ENCODE measurements around the gene MOGAT2.
A peak's percentile ranks its signal among the peaks of the same experiment; 100 is the strongest.

Gene MOGAT2

DNA sequence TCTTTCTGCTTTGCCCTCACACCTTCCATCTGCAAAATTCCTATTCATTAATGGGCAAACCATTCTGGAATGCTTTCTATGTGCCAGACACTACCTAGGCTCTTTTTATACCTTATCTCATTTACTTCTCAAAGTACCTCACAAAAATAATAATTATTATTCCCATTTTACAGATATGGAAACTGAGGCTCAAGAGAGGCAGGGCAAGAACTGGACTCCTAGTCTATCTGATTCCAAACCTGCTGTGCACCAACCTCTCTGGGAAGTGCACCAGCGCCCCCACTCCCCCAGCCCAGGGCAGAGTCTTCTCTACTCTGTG lies 50.1 kb downstream of the MOGAT2 start:
- TF ChIP-seq, protein P1, sequence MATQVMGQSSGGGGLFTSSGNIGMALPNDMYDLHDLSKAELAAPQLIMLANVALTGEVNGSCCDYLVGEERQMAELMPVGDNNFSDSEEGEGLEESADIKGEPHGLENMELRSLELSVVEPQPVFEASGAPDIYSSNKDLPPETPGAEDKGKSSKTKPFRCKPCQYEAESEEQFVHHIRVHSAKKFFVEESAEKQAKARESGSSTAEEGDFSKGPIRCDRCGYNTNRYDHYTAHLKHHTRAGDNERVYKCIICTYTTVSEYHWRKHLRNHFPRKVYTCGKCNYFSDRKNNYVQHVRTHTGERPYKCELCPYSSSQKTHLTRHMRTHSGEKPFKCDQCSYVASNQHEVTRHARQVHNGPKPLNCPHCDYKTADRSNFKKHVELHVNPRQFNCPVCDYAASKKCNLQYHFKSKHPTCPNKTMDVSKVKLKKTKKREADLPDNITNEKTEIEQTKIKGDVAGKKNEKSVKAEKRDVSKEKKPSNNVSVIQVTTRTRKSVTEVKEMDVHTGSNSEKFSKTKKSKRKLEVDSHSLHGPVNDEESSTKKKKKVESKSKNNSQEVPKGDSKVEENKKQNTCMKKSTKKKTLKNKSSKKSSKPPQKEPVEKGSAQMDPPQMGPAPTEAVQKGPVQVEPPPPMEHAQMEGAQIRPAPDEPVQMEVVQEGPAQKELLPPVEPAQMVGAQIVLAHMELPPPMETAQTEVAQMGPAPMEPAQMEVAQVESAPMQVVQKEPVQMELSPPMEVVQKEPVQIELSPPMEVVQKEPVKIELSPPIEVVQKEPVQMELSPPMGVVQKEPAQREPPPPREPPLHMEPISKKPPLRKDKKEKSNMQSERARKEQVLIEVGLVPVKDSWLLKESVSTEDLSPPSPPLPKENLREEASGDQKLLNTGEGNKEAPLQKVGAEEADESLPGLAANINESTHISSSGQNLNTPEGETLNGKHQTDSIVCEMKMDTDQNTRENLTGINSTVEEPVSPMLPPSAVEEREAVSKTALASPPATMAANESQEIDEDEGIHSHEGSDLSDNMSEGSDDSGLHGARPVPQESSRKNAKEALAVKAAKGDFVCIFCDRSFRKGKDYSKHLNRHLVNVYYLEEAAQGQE (IDR thresholded peaks at IDR 0.05; ENCODE audit: insufficient replicate concordance, low read depth) = no peak
- no peak for TF ChIP-seq GABPA (IDR thresholded peaks at IDR 0.05; ENCODE audit: low read depth)
- no peak overlapping the region for H3K27ac ChIP-seq (replicated peaks)
- no peak overlapping the region for H3K4me3 ChIP-seq (replicated peaks; ENCODE audit: insufficient read depth, low read length)

DNA sequence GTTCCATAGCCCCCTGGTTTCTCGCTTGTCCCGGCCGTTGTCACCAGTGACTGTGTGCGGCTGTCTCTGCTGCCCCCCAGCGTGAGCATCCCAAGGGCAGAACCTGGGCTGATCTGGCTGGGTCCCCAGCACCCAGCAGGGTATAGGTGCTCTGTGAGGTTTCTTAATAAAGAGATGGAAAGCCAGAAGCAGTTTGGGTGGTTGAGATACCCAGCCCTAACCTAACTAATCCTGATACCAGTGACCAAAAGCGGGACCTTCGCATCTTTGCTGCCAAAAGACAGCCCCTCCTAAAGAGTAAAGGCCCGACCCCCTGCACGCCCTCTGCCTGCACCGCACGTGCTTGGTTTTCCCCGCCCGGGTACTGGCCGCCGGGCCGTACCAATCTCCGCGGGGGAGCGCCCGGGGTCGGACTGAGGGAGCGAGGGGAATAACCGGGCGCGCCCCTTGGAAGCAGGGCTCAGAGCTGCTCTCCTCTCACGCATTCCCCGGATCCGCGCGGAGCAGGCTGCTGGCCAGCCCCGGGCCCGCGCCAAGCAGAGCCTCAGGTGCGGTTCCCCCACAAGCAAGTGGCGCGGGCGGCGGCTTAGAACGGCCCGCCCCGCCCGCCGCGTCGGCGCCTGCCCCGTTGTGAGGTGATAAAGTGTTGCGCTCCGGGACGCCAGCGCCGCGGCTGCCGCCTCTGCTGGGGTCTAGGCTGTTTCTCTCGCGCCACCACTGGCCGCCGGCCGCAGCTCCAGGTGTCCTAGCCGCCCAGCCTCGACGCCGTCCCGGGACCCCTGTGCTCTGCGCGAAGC lies 50.7 kb downstream of the MOGAT2 start, which contains the start of gene DGAT2:
Gene DGAT2, plus strand, starts transcription at position 667 of the 797 bp plus-strand sequence. CDS start 214 bp downstream, outside the sequence.
- peak; percentile 43 to 66 for DNase-seq (ENCODE audit: low read depth in 1 of 2, low spot score in 1 of 2)
- no peaks in the 10 kb centered on the region for H3K27me3 ChIP-seq (ENCODE audit: insufficient read depth, poor library complexity, severe bottlenecking)
- TF ChIP-seq, protein P2, sequence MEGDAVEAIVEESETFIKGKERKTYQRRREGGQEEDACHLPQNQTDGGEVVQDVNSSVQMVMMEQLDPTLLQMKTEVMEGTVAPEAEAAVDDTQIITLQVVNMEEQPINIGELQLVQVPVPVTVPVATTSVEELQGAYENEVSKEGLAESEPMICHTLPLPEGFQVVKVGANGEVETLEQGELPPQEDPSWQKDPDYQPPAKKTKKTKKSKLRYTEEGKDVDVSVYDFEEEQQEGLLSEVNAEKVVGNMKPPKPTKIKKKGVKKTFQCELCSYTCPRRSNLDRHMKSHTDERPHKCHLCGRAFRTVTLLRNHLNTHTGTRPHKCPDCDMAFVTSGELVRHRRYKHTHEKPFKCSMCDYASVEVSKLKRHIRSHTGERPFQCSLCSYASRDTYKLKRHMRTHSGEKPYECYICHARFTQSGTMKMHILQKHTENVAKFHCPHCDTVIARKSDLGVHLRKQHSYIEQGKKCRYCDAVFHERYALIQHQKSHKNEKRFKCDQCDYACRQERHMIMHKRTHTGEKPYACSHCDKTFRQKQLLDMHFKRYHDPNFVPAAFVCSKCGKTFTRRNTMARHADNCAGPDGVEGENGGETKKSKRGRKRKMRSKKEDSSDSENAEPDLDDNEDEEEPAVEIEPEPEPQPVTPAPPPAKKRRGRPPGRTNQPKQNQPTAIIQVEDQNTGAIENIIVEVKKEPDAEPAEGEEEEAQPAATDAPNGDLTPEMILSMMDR (IDR thresholded peaks at IDR 0.05; ENCODE audit: insufficient read depth, low read length) = no peak
- no peak for TF ChIP-seq SPI1 (IDR thresholded peaks at IDR 0.05; ENCODE audit: borderline replicate concordance, low read depth)
- TF ChIP-seq, protein P1 (IDR thresholded peaks at IDR 0.05; ENCODE audit: insufficient replicate concordance, low read depth) = no peak
- no peak for TF ChIP-seq POLR2AphosphoS5 (IDR thresholded peaks at IDR 0.05; ENCODE audit: low read depth)
- peak within 1 kb of the TSS; percentile 59 for H3K4me3 ChIP-seq (replicated peaks; ENCODE audit: insufficient read depth, low read length)
- H3K27ac ChIP-seq (replicated peaks) = peak within 1 kb of the TSS; percentile 81

More for the DNA sequence above, 50.1 kb downstream of the MOGAT2 start:
- H3K27me3 ChIP-seq (ENCODE audit: insufficient read depth, poor library complexity, severe bottlenecking) = no peaks in the 10 kb centered on the region
- DNase-seq (ENCODE audit: low read depth in 1 of 2, low spot score in 1 of 2) = no peak

DNA sequence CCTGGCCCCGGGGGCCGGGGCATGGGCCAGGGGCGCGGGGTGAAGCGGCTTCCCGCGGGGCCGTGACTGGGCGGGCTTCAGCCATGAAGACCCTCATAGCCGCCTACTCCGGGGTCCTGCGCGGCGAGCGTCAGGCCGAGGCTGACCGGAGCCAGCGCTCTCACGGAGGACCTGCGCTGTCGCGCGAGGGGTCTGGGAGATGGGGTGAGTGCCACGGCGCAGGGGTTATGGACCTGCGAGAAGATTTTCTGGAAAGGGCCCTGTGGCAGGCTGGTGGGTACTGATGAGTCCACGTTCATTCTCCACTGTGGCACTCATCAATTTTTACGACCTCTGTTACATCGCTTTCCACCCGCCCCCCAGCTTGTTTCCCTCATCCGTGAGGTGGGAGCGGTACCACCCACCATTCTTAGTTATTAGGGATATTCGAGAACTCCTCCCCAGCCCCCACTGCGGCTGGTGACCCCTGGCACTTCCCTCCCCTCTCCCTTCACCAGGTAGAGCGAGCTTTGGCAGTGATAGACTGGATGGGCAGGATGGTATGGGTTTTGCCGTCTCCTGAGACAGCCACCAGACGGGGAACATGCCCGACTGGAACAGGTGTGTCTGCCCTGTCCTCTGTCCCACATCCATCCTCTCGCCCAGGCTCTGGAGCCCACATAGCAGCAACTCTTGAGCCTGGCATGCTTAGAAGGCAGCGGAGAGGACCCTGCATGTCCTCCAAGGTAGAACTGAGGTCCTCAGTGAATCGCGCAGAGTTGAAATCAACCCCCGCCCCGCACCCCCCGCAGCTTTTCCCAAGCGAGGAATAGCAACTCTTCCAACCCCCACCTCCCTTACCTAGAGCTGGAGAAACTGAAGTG lies 51.5 kb downstream of the MOGAT2 start:
- Histone ChIP-seq H3K27me3 (ENCODE audit: insufficient read depth, poor library complexity, severe bottlenecking) (no peaks in the 10 kb centered on the region), H3K4me3 (replicated peaks; ENCODE audit: insufficient read depth, low read length) (peak overlapping the region; percentile 59), H3K27ac (replicated peaks) (no peak overlapping the region)
- TF ChIP-seq GABPA (IDR thresholded peaks at IDR 0.05; ENCODE audit: low read depth) = no peak
- TF ChIP-seq, protein P2 (IDR thresholded peaks at IDR 0.05; ENCODE audit: insufficient read depth, low read length) = no peak
- no peak for TF ChIP-seq SPI1 (IDR thresholded peaks at IDR 0.05; ENCODE audit: borderline replicate concordance, low read depth)
- TF ChIP-seq, protein P1 (IDR thresholded peaks at IDR 0.05; ENCODE audit: insufficient replicate concordance, low read depth) = no peak
- TF ChIP-seq POLR2AphosphoS5 (IDR thresholded peaks at IDR 0.05; ENCODE audit: low read depth) = no peak
- no peak for DNase-seq (ENCODE audit: low read depth in 1 of 2, low spot score in 1 of 2)
